Endodermal cell (in vitro differentiated cells): Measurements from ENCODE around the gene PTK7. TPM values are rescaled to one million over a fixed set of nuclear protein-coding genes. Genes with fewer than 3 reads are reported as not detected.
A peak's percentile ranks its signal among the peaks of the same experiment; 100 is the strongest.

Source experiments
- DNase-seq: peaks from one replicate; pipeline ENCODE4 v3.0.0-alpha.2; 2017
- H3K27ac ChIP-seq: 2 replicates; pipeline ENCODE4 v1.5.1; 2013; ENCODE audit warnings: mild to moderate bottlenecking, low read depth, low read length, moderate library complexity
- H3K27me3 ChIP-seq: 2 replicates; pipeline ENCODE4 v1.6.1; 2013; ENCODE audit warnings: mild to moderate bottlenecking, low read length, moderate library complexity; ENCODE audit not compliant: insufficient read depth, control insufficient read depth, poor library complexity, severe bottlenecking
- H3K36me3 ChIP-seq: 2 replicates; pipeline ENCODE4 v1.7.0; 2013; ENCODE audit warnings: mild to moderate bottlenecking, low read length, moderate library complexity; ENCODE audit not compliant: control insufficient read depth, insufficient read depth
- H3K4me1 ChIP-seq: one replicate; pipeline ENCODE4 v1.7.0; 2013; ENCODE audit warnings: low read length; ENCODE audit not compliant: control insufficient read depth, insufficient read depth
- H3K4me3 ChIP-seq: 2 replicates; pipeline ENCODE4 v1.5.1; 2013; ENCODE audit warnings: mild to moderate bottlenecking, low read length, moderate library complexity
- H3K9ac ChIP-seq: 2 replicates; pipeline ENCODE4 v1.6.1; 2013; ENCODE audit warnings: mild to moderate bottlenecking, low read length, moderate library complexity; ENCODE audit not compliant: poor library complexity, severe bottlenecking; ENCODE audit errors: extremely low read depth
- H3K9me3 ChIP-seq: 2 replicates; pipeline ENCODE4 v1.6.1; 2013; ENCODE audit warnings: mild to moderate bottlenecking, low read length, moderate library complexity; ENCODE audit not compliant: control insufficient read depth
- H3K27ac Mint-ChIP-seq: 2 replicates; pipeline ENCODE4 v1.8.0; 2020; ENCODE audit warnings: mixed read lengths
- H3K27me3 Mint-ChIP-seq: 2 replicates; pipeline ENCODE4 v1.8.0; 2021; ENCODE audit warnings: mild to moderate bottlenecking, mixed read lengths; ENCODE audit not compliant: insufficient read depth
- H3K36me3 Mint-ChIP-seq: 2 replicates; pipeline ENCODE4 v1.8.0; 2020; ENCODE audit warnings: low read depth, mixed read lengths
- H3K4me1 Mint-ChIP-seq: 2 replicates; pipeline ENCODE4 v1.8.0; 2020; ENCODE audit warnings: mixed read lengths
- H3K4me3 Mint-ChIP-seq: 2 replicates; pipeline ENCODE4 v1.8.0; 2020; ENCODE audit warnings: mild to moderate bottlenecking, moderate library complexity, mixed read lengths
- H3K9me3 Mint-ChIP-seq: 2 replicates; pipeline ENCODE4 v1.8.0; 2020; ENCODE audit warnings: mild to moderate bottlenecking, mixed read lengths
- CTCF ChIP-seq: fragments of 200-600 bp; sonication (generic); conservative IDR thresholded peaks from 2 replicates; pipeline ENCODE4 v1.5.0; 2021; ENCODE audit warnings: antibody characterized with exemption, mild to moderate bottlenecking
- WGBS, 2 experiments: methylation state at CpG; one replicate each; pipeline versions ENCODE4 v1.1.5 to v1.1.7; 2013; ENCODE audit warnings: missing lambda C conversion rate in 2 of 2, mixed read lengths in 1 of 2; ENCODE audit not compliant: insufficient coverage in 1 of 2, insufficient read length in 1 of 2; 5-methylcytosine and 5-hydroxymethylcytosine counted together
- total RNA-seq, 2 donors: library from RNA; stranded (reverse); fragmentation: NEBNext Ultra II Directional in 1 of 2; extraction: Animal tissue kit (Norgen Biotek cat#: 25700) in 1 of 2; gene quantifications; 2 replicates in 1 of 2; 3 replicates in 1 of 2; pipeline ENCODE4 v1.2.1, GENCODE V29; 2021

Gene PTK7
- total RNA-seq, 2 donors from 2014 or later = 167 to 183 TPM

DNA sequence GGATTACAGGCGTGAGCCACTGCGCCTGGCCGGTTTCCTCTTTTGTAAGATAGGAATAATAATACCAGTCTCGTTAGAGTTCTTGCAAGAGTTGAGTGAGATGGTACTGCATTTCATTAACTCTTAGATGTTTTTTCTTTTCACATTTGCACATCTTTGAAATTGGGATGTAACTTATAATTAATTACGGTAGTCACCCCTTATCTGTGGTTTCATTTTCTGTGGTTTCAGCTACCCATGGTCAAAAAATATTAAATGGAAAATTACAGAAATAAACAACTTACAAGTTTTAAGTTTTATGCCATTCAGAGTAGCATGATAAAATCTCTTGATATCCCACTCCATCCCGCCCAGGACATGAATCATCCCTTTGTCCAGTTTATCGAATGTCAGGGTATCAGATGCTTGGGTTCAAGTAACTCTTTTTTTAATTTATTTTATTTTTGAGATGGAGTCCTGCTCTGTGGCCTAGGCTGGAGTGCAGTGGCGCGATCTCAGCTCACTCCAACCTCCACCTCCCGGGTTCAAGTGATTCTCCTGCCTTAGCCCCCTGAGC is 15.4 kb downstream of the PTK7 start:
- H3K4me3 Mint-ChIP-seq = no peak overlapping the region

DNA sequence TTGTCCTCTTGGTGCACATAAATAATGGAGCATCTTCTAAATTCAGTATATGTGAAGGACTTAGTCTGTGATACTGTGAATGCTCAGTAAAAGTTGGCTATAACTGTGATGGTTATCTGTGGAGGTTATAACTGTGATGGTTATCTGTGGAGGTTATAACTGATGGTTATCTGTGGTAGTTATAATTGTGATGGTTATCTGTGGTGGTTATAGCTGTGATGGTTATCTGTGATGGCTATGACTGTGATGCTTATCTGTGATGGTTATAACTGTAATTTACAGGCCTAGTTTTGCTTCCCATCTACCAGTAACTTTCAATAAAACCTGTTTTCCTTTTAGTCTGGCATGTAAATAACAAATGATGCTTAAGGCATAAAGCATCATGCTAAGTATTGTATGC is 16.5 kb downstream of the PTK7 start:
- no peak for TF ChIP-seq CTCF
- peak overlapping the region; percentile 89 for H3K27ac ChIP-seq
- Mint-ChIP-seq H3K27ac (no peak overlapping the region), H3K9me3 (no peaks in the 10 kb centered on the region), H3K4me3 (no peak overlapping the region), H3K36me3 (peaks cover 2% of the 10 kb centered on the region), H3K4me1 (peaks cover 66% of the 10 kb centered on the region), H3K27me3 (no peaks in the 10 kb centered on the region)
- no peaks in the 10 kb centered on the region for H3K27me3 ChIP-seq
- no peaks in the 10 kb centered on the region for H3K36me3 ChIP-seq
- peaks cover 23% of the 10 kb centered on the region for H3K4me1 ChIP-seq
- no peak for DNase-seq
- no peaks in the 10 kb centered on the region for H3K9me3 ChIP-seq
- no peak overlapping the region for H3K4me3 ChIP-seq
- H3K9ac ChIP-seq = no peak overlapping the region

More for the DNA sequence above, 15.4 kb downstream of the PTK7 start:
- DNase-seq = no peak
- TF ChIP-seq CTCF = no peak
- no peaks in the 10 kb centered on the region for H3K36me3 ChIP-seq
- no peak overlapping the region for H3K4me3 ChIP-seq
- Mint-ChIP-seq H3K4me1 (peaks cover 62% of the 10 kb centered on the region), H3K9me3 (no peaks in the 10 kb centered on the region), H3K27me3 (no peaks in the 10 kb centered on the region), H3K36me3 (peaks cover 3% of the 10 kb centered on the region), H3K27ac (no peak overlapping the region)
- no peaks in the 10 kb centered on the region for H3K9me3 ChIP-seq
- no peaks in the 10 kb centered on the region for H3K27me3 ChIP-seq
- no peak overlapping the region for H3K9ac ChIP-seq
- peaks cover 18% of the 10 kb centered on the region for H3K4me1 ChIP-seq
- 96 to 98% methylated on average over 5 to 9 of the region's 10 CpGs for WGBS, 2 experiments
- H3K27ac ChIP-seq = no peak overlapping the region

GRCh38 chr6:43093436-43094289 is 17.5 kb downstream of the PTK7 start:
- H3K36me3 Mint-ChIP-seq = no peaks in the 10 kb centered on the region
- no peak overlapping the region for H3K4me3 ChIP-seq
- 86% methylated on average over 9 of the region's 9 CpGs for WGBS, 2 experiments
- no peak overlapping the region for H3K9ac ChIP-seq
- H3K36me3 ChIP-seq = no peaks in the 10 kb centered on the region
- no peaks in the 10 kb centered on the region for H3K9me3 Mint-ChIP-seq
- DNase-seq = no peak
- H3K4me3 Mint-ChIP-seq = no peak overlapping the region
- H3K27me3 ChIP-seq = no peaks in the 10 kb centered on the region
- peaks cover 69% of the 10 kb centered on the region for H3K4me1 Mint-ChIP-seq
- no peak for TF ChIP-seq CTCF
- no peaks in the 10 kb centered on the region for H3K9me3 ChIP-seq
- peaks cover 23% of the 10 kb centered on the region for H3K4me1 ChIP-seq
- H3K27ac ChIP-seq = peak overlapping the region; percentile 89
- H3K27ac Mint-ChIP-seq = peak overlapping the region; percentile 56
- no peaks in the 10 kb centered on the region for H3K27me3 Mint-ChIP-seq
